ENCODE results near the gene ACSM3.
"Not testable (repeated sequence)": the region's sequence is repeated elsewhere in the genome, so short reads cannot be mapped to it uniquely, and the experiment has no call there.

DNA sequence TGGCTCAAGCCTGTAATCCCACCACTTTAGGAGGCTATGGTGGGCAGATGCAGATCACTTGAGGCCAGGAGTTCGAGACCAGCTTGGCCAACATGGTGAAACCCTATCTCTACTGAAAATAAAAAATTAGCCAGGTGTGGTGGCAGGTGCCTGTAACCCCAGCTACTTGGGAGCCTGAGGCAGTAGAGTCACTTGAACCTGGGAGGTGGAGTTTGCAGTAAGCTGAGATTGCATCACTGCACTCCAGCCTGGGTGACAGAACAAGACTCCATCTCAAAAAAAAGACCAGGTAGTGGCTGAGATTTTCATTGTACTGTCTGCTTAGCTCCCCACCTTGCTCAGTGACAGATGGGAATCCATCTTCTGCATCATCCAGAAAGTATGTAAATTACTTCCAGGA lies 634 bp downstream of the ACSM3 start:
- TF ChIP-seq, protein P1, sequence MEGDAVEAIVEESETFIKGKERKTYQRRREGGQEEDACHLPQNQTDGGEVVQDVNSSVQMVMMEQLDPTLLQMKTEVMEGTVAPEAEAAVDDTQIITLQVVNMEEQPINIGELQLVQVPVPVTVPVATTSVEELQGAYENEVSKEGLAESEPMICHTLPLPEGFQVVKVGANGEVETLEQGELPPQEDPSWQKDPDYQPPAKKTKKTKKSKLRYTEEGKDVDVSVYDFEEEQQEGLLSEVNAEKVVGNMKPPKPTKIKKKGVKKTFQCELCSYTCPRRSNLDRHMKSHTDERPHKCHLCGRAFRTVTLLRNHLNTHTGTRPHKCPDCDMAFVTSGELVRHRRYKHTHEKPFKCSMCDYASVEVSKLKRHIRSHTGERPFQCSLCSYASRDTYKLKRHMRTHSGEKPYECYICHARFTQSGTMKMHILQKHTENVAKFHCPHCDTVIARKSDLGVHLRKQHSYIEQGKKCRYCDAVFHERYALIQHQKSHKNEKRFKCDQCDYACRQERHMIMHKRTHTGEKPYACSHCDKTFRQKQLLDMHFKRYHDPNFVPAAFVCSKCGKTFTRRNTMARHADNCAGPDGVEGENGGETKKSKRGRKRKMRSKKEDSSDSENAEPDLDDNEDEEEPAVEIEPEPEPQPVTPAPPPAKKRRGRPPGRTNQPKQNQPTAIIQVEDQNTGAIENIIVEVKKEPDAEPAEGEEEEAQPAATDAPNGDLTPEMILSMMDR (conservative IDR thresholded peaks at IDR 0.05; ENCODE audit: low read length): not testable (repeated sequence)
- not testable (repeated sequence) for TF ChIP-seq EZH2phosphoT487 (IDR thresholded peaks at IDR 0.05; ENCODE audit: borderline replicate concordance)

Measured in Loucy (cell line).